Measurements from ENCODE around the gene FOXE1. TPM values are rescaled to one million over a fixed set of nuclear protein-coding genes. Genes with fewer than 3 reads are reported as not detected.

FOXE1 gene
- total RNA-seq, 1 experiment from 2014 or later = not detected

DNA sequence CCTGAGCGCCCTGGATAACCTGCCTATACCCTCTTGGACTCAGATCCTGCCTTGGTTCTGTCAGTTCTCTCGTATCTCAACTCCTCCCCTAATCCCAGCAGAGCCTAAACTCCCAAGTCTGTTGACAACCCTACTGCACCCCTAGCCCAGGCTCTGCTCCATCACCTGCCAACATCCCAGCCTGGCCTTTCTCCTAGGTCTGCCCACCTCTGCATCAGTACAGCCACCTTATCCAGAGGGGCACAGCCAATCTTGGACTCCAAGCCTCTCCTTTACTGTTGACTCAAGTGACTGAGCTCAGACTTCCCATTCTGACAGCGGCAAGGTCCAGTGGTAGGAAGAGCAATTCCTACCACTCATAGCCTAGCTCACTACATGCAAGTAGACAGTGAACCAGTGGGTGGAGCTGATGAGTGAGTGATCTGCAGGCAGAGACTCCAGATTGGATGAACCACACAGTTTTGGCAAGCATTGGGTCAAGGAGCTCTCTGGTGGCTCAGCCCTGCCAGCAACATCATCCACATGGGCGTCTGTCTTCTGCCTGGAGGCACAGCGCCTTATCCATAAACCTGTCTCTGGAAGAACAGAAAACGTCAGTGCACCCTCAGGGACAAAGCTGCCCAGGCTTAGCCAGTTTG, 42.8 kb downstream of the FOXE1 start:
- BruUV-seq (replicated peaks) = no TSS peak
- Histone ChIP-seq H3K9ac (ENCODE audit: low read length) (no peak overlapping the region), H3K9me2 (ENCODE audit: insufficient read depth) (no peaks in the 10 kb centered on the region), H3K27me3 (ENCODE audit: insufficient read depth, low read length) (no peaks in the 10 kb centered on the region), H4K20me1 (ENCODE audit: insufficient read depth) (no peaks in the 10 kb centered on the region), H3K79me2 (ENCODE audit: insufficient read depth, low read length) (no peaks in the 10 kb centered on the region), H3K36me3 (ENCODE audit: control insufficient read depth in 1 of 2, insufficient read depth in 2 of 2, low read length in 2 of 2) (no peaks in the 10 kb centered on the region), H3K4me1 (ENCODE audit: control insufficient read depth in 1 of 2, insufficient read depth in 2 of 2, low read length in 2 of 2) (no peaks in the 10 kb centered on the region), H3K4me2 (ENCODE audit: low read length) (no peak overlapping the region), H3K9me3 (ENCODE audit: control insufficient read depth in 1 of 2, insufficient read depth in 1 of 2, low read depth in 1 of 2, low read length in 2 of 2) (no peaks in the 10 kb centered on the region), H3K4me3 (replicated peaks in 1 of 2; ENCODE audit: low read depth in 1 of 2, low read length in 2 of 2) (no peak overlapping the region), H3K27ac (ENCODE audit: low read depth, low read length) (no peak overlapping the region), H2AFZ (ENCODE audit: low read depth, low read length, poor library complexity, severe bottlenecking) (no peak overlapping the region)
- intact Hi-C loops (cut with micrococcal nuclease) = no loop called here
- POLR2A ChIA-PET = no interaction called here
- ATAC-seq (peak; percentile 97), DNase-seq (ENCODE audit: low read depth, low spot score) (peak; percentile 23)
- no peak for TF ChIP-seq SIN3A (IDR thresholded peaks at IDR 0.05; ENCODE audit: low read depth)
- TF ChIP-seq TCF7L2 (IDR thresholded peaks at IDR 0.05; ENCODE audit: borderline replicate concordance, extremely low read depth, insufficient read depth, insufficient read length) = no peak
- TF ChIP-seq FOSL1 (IDR thresholded peaks at IDR 0.05; ENCODE audit: low read depth) = no peak
- TF ChIP-seq POLR2A (IDR thresholded peaks at IDR 0.05; ENCODE audit: borderline replicate concordance, extremely low read depth, insufficient read depth, insufficient read length) = no peak
- TF ChIP-seq YY1 (IDR thresholded peaks at IDR 0.05; ENCODE audit: extremely low read depth, insufficient replicate concordance, low read depth, low read length) = no peak
- no peak for TF ChIP-seq SRF (IDR thresholded peaks at IDR 0.05; ENCODE audit: low read depth)
- no peak for TF ChIP-seq POLR2AphosphoS5 (IDR thresholded peaks at IDR 0.05; ENCODE audit: low read depth, low read length)
- TF ChIP-seq EZH2 (IDR thresholded peaks at IDR 0.05) = no peak
- no peak for TF ChIP-seq SP1 (IDR thresholded peaks at IDR 0.05; ENCODE audit: low read depth)
- no peak for TF ChIP-seq EZH2phosphoT487 (IDR thresholded peaks at IDR 0.05; ENCODE audit: borderline replicate concordance)
- TF ChIP-seq RAD21 (IDR thresholded peaks at IDR 0.05; ENCODE audit: low read depth) = peak; percentile 23; the same call in 1 of the 2 replicates
- peak; percentile 15 to 53 (median 41); a peak in 4 of 6 replicates for TF ChIP-seq CTCF (IDR thresholded peaks at IDR 0.05 in 2 of 3, conservative IDR thresholded peaks at IDR 0.05 in 1 of 3; ENCODE audit: borderline replicate concordance in 1 of 3, insufficient read depth in 1 of 3, low read depth in 2 of 3, low read length in 2 of 3)
- no peak for TF ChIP-seq ZNF274 (IDR thresholded peaks at IDR 0.05; ENCODE audit: low read depth, low read length)
- no peak for TF ChIP-seq REST (IDR thresholded peaks at IDR 0.05; ENCODE audit: low read depth)
- no peak for TF ChIP-seq EGR1 (IDR thresholded peaks at IDR 0.05; ENCODE audit: low read depth)
- TF ChIP-seq, protein P1, sequence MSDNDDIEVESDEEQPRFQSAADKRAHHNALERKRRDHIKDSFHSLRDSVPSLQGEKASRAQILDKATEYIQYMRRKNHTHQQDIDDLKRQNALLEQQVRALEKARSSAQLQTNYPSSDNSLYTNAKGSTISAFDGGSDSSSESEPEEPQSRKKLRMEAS (IDR thresholded peaks at IDR 0.05) = no peak
- no peak for TF ChIP-seq ELF1 (IDR thresholded peaks at IDR 0.05; ENCODE audit: borderline replicate concordance, low read depth)
- CTCF ChIA-PET = interaction anchor here (0.9 to 1.3 kb wide), 3 partner anchors 10 to 18 kb away, joined by 4 to 7 read pairs (median 5); no protein-coding TSS in a partner anchor
- RAD21 ChIA-PET (ENCODE audit: low non-redundant PET in 1 of 2, low total read pairs in 2 of 2, uncharacterized antibody in 2 of 2, unreplicated experiment in 2 of 2) = no interaction called here

All from HCT116 (cell line).